GM12872 (cell line): Measurements from ENCODE around the gene CHPF.

Source experiments
- CTCF ChIP-seq: IDR thresholded peaks from 3 replicates; pipeline ENCODE4 v1.5.1; 2011; ENCODE audit warnings: low read depth, mild to moderate bottlenecking, low read length, moderate library complexity; ENCODE audit not compliant: insufficient read depth

CHPF gene

GRCh38 chr2:219524817-219525216 lies 18.8 kb downstream of the CHPF start:
- no peak for TF ChIP-seq CTCF

- TF ChIP-seq CTCF, result no peak
These were observed 20.5 kb downstream of the CHPF start for GRCh38 chr2:219523031-219523671.

- no peak for TF ChIP-seq CTCF
These were observed 21.2 kb downstream of the CHPF start for GRCh38 chr2:219522111-219523030.

GRCh38 chr2:219521066-219521880 lies 22.3 kb downstream of the CHPF start:
- peak; percentile 31; the same call in 1 of the 3 replicates for TF ChIP-seq CTCF

- TF ChIP-seq CTCF, result no peak
These were observed 23.5 kb downstream of the CHPF start for GRCh38 chr2:219520079-219520478.

- TF ChIP-seq CTCF, result no peak
These were observed 24.1 kb downstream of the CHPF start for GRCh38 chr2:219519526-219519916.
